GM21529 (cell line): ENCODE measurements around the gene DNAL4.
"Not testable (repeated sequence)": the region's sequence is repeated elsewhere in the genome, so short reads cannot be mapped to it uniquely, and the experiment has no call there.

Experiments used
- ATAC-seq: cut with Tn5 transposase; IDR thresholded peaks from one replicate; pipeline ENCODE4 v1.9.1; 2021; ENCODE audit not compliant: unreplicated experiment

The DNAL4 gene

GRCh38 chr22:38827510-38827909 lies 33.6 kb upstream of the DNAL4 start:
- ATAC-seq = no peak

- no peak for ATAC-seq
Measured at GRCh38 chr22:38826801-38827200, 32.9 kb upstream of the DNAL4 start.

GRCh38 chr22:38826386-38826785 lies 32.4 kb upstream of the DNAL4 start:
- no peak for ATAC-seq

GRCh38 chr22:38824585-38824984 lies 30.6 kb upstream of the DNAL4 start:
- ATAC-seq = no peak

GRCh38 chr22:38823637-38824036 lies 29.7 kb upstream of the DNAL4 start:
- ATAC-seq = no peak

- ATAC-seq = no peak
Measured at GRCh38 chr22:38823076-38823475, 29.1 kb upstream of the DNAL4 start.

- no peak for ATAC-seq
Measured at GRCh38 chr22:38820020-38820419, 26.1 kb upstream of the DNAL4 start.

- ATAC-seq = no peak
Measured at GRCh38 chr22:38819387-38819940, 25.5 kb upstream of the DNAL4 start.

GRCh38 chr22:38817196-38817595 lies 23.3 kb upstream of the DNAL4 start:
- no peak for ATAC-seq

GRCh38 chr22:38815842-38816241 lies 21.9 kb upstream of the DNAL4 start:
- no peak for ATAC-seq

GRCh38 chr22:38811241-38811640 lies 17.3 kb upstream of the DNAL4 start:
- ATAC-seq = no peak

GRCh38 chr22:38805041-38805593 lies 11.2 kb upstream of the DNAL4 start:
- ATAC-seq = not testable (repeated sequence)

GRCh38 chr22:38802671-38803121 lies 8.8 kb upstream of the DNAL4 start:
- ATAC-seq = no peak

GRCh38 chr22:38799265-38800002 lies 5.5 kb upstream of the DNAL4 start:
- no peak for ATAC-seq

GRCh38 chr22:38798496-38798895 lies 4.6 kb upstream of the DNAL4 start:
- no peak for ATAC-seq

- ATAC-seq = no peak
Measured at GRCh38 chr22:38796262-38796957, 2.5 kb upstream of the DNAL4 start.

GRCh38 chr22:38795569-38795968 lies 1.6 kb upstream of the DNAL4 start:
- no peak for ATAC-seq

GRCh38 chr22:38793317-38793716 lies 626 bp downstream of the DNAL4 start:
- ATAC-seq = no peak

- no peak for ATAC-seq
Measured at GRCh38 chr22:38792833-38793232, 1.1 kb downstream of the DNAL4 start.

GRCh38 chr22:38789606-38790005 lies 4.3 kb downstream of the DNAL4 start:
- no peak for ATAC-seq

GRCh38 chr22:38788846-38789245 lies 5.1 kb downstream of the DNAL4 start:
- ATAC-seq = no peak
